Astrocyte (in vitro differentiated cells and primary cell): Measurements from ENCODE around the gene RAB3IP.

Experiments used
- CTCF ChIP-seq: IDR thresholded peaks from 2 replicates; pipeline ENCODE4 v1.5.1; 2011; ENCODE audit warnings: low read depth, mild to moderate bottlenecking, inconsistent platforms, low read length, moderate library complexity; ENCODE audit not compliant: insufficient read depth
- EZH2 ChIP-seq: IDR thresholded peaks from 2 replicates; pipeline ENCODE4 v1.6.1; 2012; ENCODE audit warnings: mild to moderate bottlenecking, low read length, inconsistent platforms; ENCODE audit not compliant: insufficient read depth

- TF ChIP-seq CTCF (no peak), EZH2 (no peak)
These were observed 83.7 kb downstream of the RAB3IP start for GRCh38 chr12:69822201-69822860.
